ENCODE data around the gene BTBD8.

BTBD8 gene
- long read RNA-seq, partial matches to known transcripts: 6 of 9 reads
- long read RNA-seq, other reads (novel, unspliced or antisense): 3 of 9 reads

- TF ChIP-seq, protein P1, sequence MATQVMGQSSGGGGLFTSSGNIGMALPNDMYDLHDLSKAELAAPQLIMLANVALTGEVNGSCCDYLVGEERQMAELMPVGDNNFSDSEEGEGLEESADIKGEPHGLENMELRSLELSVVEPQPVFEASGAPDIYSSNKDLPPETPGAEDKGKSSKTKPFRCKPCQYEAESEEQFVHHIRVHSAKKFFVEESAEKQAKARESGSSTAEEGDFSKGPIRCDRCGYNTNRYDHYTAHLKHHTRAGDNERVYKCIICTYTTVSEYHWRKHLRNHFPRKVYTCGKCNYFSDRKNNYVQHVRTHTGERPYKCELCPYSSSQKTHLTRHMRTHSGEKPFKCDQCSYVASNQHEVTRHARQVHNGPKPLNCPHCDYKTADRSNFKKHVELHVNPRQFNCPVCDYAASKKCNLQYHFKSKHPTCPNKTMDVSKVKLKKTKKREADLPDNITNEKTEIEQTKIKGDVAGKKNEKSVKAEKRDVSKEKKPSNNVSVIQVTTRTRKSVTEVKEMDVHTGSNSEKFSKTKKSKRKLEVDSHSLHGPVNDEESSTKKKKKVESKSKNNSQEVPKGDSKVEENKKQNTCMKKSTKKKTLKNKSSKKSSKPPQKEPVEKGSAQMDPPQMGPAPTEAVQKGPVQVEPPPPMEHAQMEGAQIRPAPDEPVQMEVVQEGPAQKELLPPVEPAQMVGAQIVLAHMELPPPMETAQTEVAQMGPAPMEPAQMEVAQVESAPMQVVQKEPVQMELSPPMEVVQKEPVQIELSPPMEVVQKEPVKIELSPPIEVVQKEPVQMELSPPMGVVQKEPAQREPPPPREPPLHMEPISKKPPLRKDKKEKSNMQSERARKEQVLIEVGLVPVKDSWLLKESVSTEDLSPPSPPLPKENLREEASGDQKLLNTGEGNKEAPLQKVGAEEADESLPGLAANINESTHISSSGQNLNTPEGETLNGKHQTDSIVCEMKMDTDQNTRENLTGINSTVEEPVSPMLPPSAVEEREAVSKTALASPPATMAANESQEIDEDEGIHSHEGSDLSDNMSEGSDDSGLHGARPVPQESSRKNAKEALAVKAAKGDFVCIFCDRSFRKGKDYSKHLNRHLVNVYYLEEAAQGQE (IDR thresholded peaks at IDR 0.05; ENCODE audit: insufficient replicate concordance, low read depth): no peak
- TF ChIP-seq, protein P2, sequence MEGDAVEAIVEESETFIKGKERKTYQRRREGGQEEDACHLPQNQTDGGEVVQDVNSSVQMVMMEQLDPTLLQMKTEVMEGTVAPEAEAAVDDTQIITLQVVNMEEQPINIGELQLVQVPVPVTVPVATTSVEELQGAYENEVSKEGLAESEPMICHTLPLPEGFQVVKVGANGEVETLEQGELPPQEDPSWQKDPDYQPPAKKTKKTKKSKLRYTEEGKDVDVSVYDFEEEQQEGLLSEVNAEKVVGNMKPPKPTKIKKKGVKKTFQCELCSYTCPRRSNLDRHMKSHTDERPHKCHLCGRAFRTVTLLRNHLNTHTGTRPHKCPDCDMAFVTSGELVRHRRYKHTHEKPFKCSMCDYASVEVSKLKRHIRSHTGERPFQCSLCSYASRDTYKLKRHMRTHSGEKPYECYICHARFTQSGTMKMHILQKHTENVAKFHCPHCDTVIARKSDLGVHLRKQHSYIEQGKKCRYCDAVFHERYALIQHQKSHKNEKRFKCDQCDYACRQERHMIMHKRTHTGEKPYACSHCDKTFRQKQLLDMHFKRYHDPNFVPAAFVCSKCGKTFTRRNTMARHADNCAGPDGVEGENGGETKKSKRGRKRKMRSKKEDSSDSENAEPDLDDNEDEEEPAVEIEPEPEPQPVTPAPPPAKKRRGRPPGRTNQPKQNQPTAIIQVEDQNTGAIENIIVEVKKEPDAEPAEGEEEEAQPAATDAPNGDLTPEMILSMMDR (IDR thresholded peaks at IDR 0.05; ENCODE audit: insufficient read depth, low read length): no peak
- TF ChIP-seq GABPA (IDR thresholded peaks at IDR 0.05; ENCODE audit: low read depth) (no peak), SPI1 (IDR thresholded peaks at IDR 0.05; ENCODE audit: borderline replicate concordance, low read depth) (no peak), POLR2AphosphoS5 (IDR thresholded peaks at IDR 0.05; ENCODE audit: low read depth) (peak; percentile 47; the same call in 1 of the 2 replicates)
- DNase-seq (ENCODE audit: low read depth in 1 of 2, low spot score in 1 of 2): peak; percentile 41 to 74
- no peaks in the 10 kb centered on the region for H3K27me3 ChIP-seq (ENCODE audit: insufficient read depth, poor library complexity, severe bottlenecking)
- peak within 1 kb of the TSS; percentile 49 for H3K27ac ChIP-seq (replicated peaks)
- peak within 1 kb of the TSS; percentile 91 for H3K4me3 ChIP-seq (replicated peaks; ENCODE audit: insufficient read depth, low read length)
Observed at GRCh38 chr1:92080128-92080985, at the start of gene BTBD8. Gene BTBD8, plus strand, starts transcription at chr1:92080345. Its CDS starts 227 bp downstream, at chr1:92080572.

DNA sequence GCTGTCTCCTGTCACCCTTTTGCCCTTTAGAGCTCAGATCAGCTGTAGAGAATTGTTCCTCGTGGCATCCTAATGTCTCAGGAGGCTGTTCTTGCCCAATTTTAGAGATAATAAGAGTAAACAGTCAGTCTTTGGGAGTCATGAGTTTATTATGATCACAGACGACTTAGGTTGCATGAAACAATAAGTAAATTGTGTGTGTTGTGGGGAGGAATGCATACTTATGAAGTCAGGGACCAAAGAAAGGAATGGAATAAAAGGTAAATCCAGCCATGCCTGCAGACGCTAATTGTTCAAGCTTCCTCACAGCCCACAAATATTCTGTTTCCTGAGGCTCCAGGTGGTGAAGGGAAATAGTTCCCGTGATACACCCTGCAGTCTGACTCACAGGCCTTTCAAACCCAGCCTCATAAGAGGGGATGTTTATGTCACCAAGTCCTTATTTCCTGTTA is 49.5 kb upstream of the BTBD8 start:
- Histone ChIP-seq H3K4me3 (replicated peaks; ENCODE audit: insufficient read depth, low read length) (no peak overlapping the region), H3K27me3 (ENCODE audit: insufficient read depth, poor library complexity, severe bottlenecking) (peaks cover 8% of the 10 kb centered on the region), H3K27ac (replicated peaks) (no peak overlapping the region)
- DNase-seq (ENCODE audit: low read depth in 1 of 2, low spot score in 1 of 2): no peak
- no peak for TF ChIP-seq GABPA (IDR thresholded peaks at IDR 0.05; ENCODE audit: low read depth)
- TF ChIP-seq, protein P2 (IDR thresholded peaks at IDR 0.05; ENCODE audit: insufficient read depth, low read length): no peak
- TF ChIP-seq SPI1 (IDR thresholded peaks at IDR 0.05; ENCODE audit: borderline replicate concordance, low read depth): no peak
- TF ChIP-seq, protein P1 (IDR thresholded peaks at IDR 0.05; ENCODE audit: insufficient replicate concordance, low read depth): no peak
- no peak for TF ChIP-seq POLR2AphosphoS5 (IDR thresholded peaks at IDR 0.05; ENCODE audit: low read depth)

GRCh38 chr1:92031281-92032110 is 48.6 kb upstream of the BTBD8 start:
- H3K4me3 ChIP-seq (replicated peaks; ENCODE audit: insufficient read depth, low read length): no peak overlapping the region
- no peak for DNase-seq (ENCODE audit: low read depth in 1 of 2, low spot score in 1 of 2)
- TF ChIP-seq, protein P1 (IDR thresholded peaks at IDR 0.05; ENCODE audit: insufficient replicate concordance, low read depth): no peak
- TF ChIP-seq POLR2AphosphoS5 (IDR thresholded peaks at IDR 0.05; ENCODE audit: low read depth): no peak
- TF ChIP-seq GABPA (IDR thresholded peaks at IDR 0.05; ENCODE audit: low read depth): no peak
- TF ChIP-seq SPI1 (IDR thresholded peaks at IDR 0.05; ENCODE audit: borderline replicate concordance, low read depth): no peak
- TF ChIP-seq, protein P2 (IDR thresholded peaks at IDR 0.05; ENCODE audit: insufficient read depth, low read length): no peak
- peaks cover 8% of the 10 kb centered on the region for H3K27me3 ChIP-seq (ENCODE audit: insufficient read depth, poor library complexity, severe bottlenecking)
- no peak overlapping the region for H3K27ac ChIP-seq (replicated peaks)
